MM.1S (cell line): ENCODE results near the gene RACGAP1.

Experiments used
- DNase-seq: peaks from one replicate; pipeline ENCODE4 v3.0.0-alpha.2; 2015
- H2AFZ ChIP-seq: fragments of 300-600 bp; sonication (generic); 2 replicates; pipeline ENCODE4 v1.6.0; 2016; ENCODE audit warnings: antibody characterized with exemption, low read length
- H3F3A ChIP-seq: fragments of 300-600 bp; sonication (generic); 2 replicates; pipeline ENCODE4 v1.6.1; 2016; ENCODE audit warnings: mild to moderate bottlenecking, antibody characterized with exemption, low read length, moderate library complexity, mixed read lengths; ENCODE audit not compliant: insufficient read depth
- H3K27ac ChIP-seq: fragments of 300-600 bp; sonication (generic); 2 replicates; pipeline ENCODE4 v1.5.1; 2016; ENCODE audit warnings: mild to moderate bottlenecking, low read length
- H3K27me3 ChIP-seq: fragments of 300-600 bp; sonication (generic); replicated peaks from 2 replicates; pipeline ENCODE4 v1.6.0; 2016; ENCODE audit warnings: low read length; ENCODE audit not compliant: insufficient read depth
- H3K36me3 ChIP-seq: fragments of 300-600 bp; sonication (generic); replicated peaks from 2 replicates; pipeline ENCODE4 v1.6.1; 2016; ENCODE audit warnings: mild to moderate bottlenecking, low read length, mixed read lengths; ENCODE audit not compliant: insufficient read depth
- H3K4me1 ChIP-seq: fragments of 300-600 bp; sonication (generic); 2 replicates; pipeline ENCODE4 v1.6.1; 2016; ENCODE audit warnings: low read length, mixed read lengths
- H3K4me2 ChIP-seq: fragments of 300-600 bp; sonication (generic); 2 replicates; pipeline ENCODE4 v1.6.0; 2016; ENCODE audit warnings: low read depth, low read length
- H3K4me3 ChIP-seq: fragments of 300-600 bp; sonication (generic); 2 replicates; pipeline ENCODE4 v1.5.1; 2016; ENCODE audit warnings: low read length, mixed read lengths
- H3K79me2 ChIP-seq: fragments of 300-600 bp; sonication (generic); 2 replicates; pipeline ENCODE4 v1.6.1; 2016; ENCODE audit warnings: mixed run types, low read length, mixed read lengths
- H3K9ac ChIP-seq: fragments of 300-600 bp; sonication (generic); 2 replicates; pipeline ENCODE4 v1.6.1; 2016; ENCODE audit warnings: low read length, mixed read lengths
- H3K9me2 ChIP-seq: fragments of 300-600 bp; sonication (generic); replicated peaks from 2 replicates; pipeline ENCODE4 v1.6.1; 2016; ENCODE audit warnings: mild to moderate bottlenecking, low read length, mixed read lengths; ENCODE audit not compliant: insufficient read depth
- H3K9me3 ChIP-seq: fragments of 300-600 bp; sonication (generic); replicated peaks from 2 replicates; pipeline ENCODE4 v1.6.1; 2016; ENCODE audit warnings: mild to moderate bottlenecking, low read length, mixed read lengths; ENCODE audit not compliant: insufficient read depth
- H4K20me1 ChIP-seq: fragments of 300-600 bp; sonication (generic); 2 replicates; pipeline ENCODE4 v1.6.1; 2016; ENCODE audit warnings: mild to moderate bottlenecking, low read length, moderate library complexity, mixed read lengths; ENCODE audit not compliant: insufficient read depth
- CTCF ChIP-seq: fragments of 300-600 bp; sonication (generic); IDR thresholded peaks from 2 replicates; pipeline ENCODE4 v1.5.1; 2016; ENCODE audit warnings: antibody characterized with exemption, low read length, mixed read lengths
- EZH2 ChIP-seq: fragments of 300-600 bp; sonication (generic); optimal IDR thresholded peaks from 2 replicates; pipeline ENCODE3; 2017; ENCODE audit warnings: low read depth, mild to moderate bottlenecking, antibody characterized with exemption, low read length, mixed read lengths
- EZH2phosphoT487 ChIP-seq: fragments of 300-600 bp; sonication (generic); IDR thresholded peaks from 2 replicates; pipeline ENCODE4 v1.6.1; 2018; ENCODE audit warnings: antibody characterized with exemption, low read length

The RACGAP1 gene

GRCh38 chr12:50069069-50069468 is 43.8 kb upstream of the RACGAP1 start:
- Histone ChIP-seq H3K79me2 (no peaks in the 10 kb centered on the region), H3K9ac (no peak overlapping the region), H3F3A (no peaks in the 10 kb centered on the region), H3K9me3 (no peaks in the 10 kb centered on the region), H2AFZ (no peak overlapping the region), H3K4me3 (no peak overlapping the region), H3K27ac (no peak overlapping the region), H3K36me3 (no peaks in the 10 kb centered on the region), H3K27me3 (no peaks in the 10 kb centered on the region), H3K4me1 (no peaks in the 10 kb centered on the region), H3K9me2 (no peaks in the 10 kb centered on the region), H4K20me1 (no peaks in the 10 kb centered on the region), H3K4me2 (no peak overlapping the region)
- TF ChIP-seq CTCF = no peak
- no peak for TF ChIP-seq EZH2phosphoT487
- TF ChIP-seq EZH2 = no peak
- no peak for DNase-seq

DNA sequence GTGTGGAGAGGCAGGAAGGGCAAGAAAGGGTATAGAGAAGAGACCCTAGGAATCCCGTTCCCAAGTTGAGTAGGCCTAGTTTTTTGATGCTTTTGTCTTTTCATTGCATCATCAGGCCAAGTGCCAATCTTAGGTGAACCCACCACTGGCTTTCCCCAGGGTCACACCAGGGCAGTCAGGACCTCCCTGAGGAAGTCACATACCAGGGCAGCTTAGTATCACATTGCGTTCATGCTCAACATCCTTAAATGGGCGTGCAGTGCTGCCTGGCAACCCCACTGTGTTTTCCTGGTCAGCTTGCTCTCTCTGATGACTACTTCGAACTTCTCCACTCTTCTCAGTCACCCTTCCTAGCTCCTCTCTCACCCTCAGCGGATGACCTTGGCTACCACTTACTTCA is 41.1 kb upstream of the RACGAP1 start:
- H2AFZ ChIP-seq = no peak overlapping the region
- H3K27ac ChIP-seq = no peak overlapping the region
- H3K79me2 ChIP-seq = no peaks in the 10 kb centered on the region
- no peaks in the 10 kb centered on the region for H3K9me2 ChIP-seq
- H4K20me1 ChIP-seq = no peaks in the 10 kb centered on the region
- no peaks in the 10 kb centered on the region for H3F3A ChIP-seq
- no peak overlapping the region for H3K9ac ChIP-seq
- H3K36me3 ChIP-seq = no peaks in the 10 kb centered on the region
- H3K4me3 ChIP-seq = no peak overlapping the region
- H3K27me3 ChIP-seq = no peaks in the 10 kb centered on the region; the same call in 1 of the 2 replicates
- no peaks in the 10 kb centered on the region for H3K4me1 ChIP-seq
- no peaks in the 10 kb centered on the region for H3K9me3 ChIP-seq
- TF ChIP-seq CTCF (no peak), EZH2phosphoT487 (no peak), EZH2 (no peak)
- DNase-seq = no peak
- no peak overlapping the region for H3K4me2 ChIP-seq

GRCh38 chr12:50065726-50066310 is 40.5 kb upstream of the RACGAP1 start:
- Histone ChIP-seq H3F3A (no peaks in the 10 kb centered on the region), H3K27ac (no peak overlapping the region), H3K9ac (no peak overlapping the region), H2AFZ (no peak overlapping the region), H3K36me3 (no peaks in the 10 kb centered on the region), H4K20me1 (no peaks in the 10 kb centered on the region), H3K4me3 (no peak overlapping the region), H3K9me2 (no peaks in the 10 kb centered on the region), H3K9me3 (no peaks in the 10 kb centered on the region), H3K27me3 (no peaks in the 10 kb centered on the region; the same call in 1 of the 2 replicates), H3K4me2 (no peak overlapping the region), H3K4me1 (no peaks in the 10 kb centered on the region), H3K79me2 (no peaks in the 10 kb centered on the region)
- no peak for TF ChIP-seq EZH2phosphoT487
- TF ChIP-seq CTCF = no peak
- TF ChIP-seq EZH2 = no peak
- DNase-seq = no peak
